MCF 10A (cell line): Measurements from ENCODE around the gene SSBP4. TPM values are rescaled to one million over a fixed set of nuclear protein-coding genes. Genes with fewer than 3 reads are reported as not detected.

Experiments used
- BruUV-seq: library from RNA; stranded (reverse); fragments of 400-500 nt; replicated peaks from 2 replicates; lab custom pipeline; 2021; lab: Mats Ljungman, UMichigan
- CTCF ChIA-PET: fragments of 300-600 bp; sonication (Branson Sonifier 250); formaldehyde crosslinking; extraction: SDS; loops from one replicate; lab custom pipeline; 2021; ENCODE audit warnings: antibody characterized with exemption, inconsistent platforms; lab: Yijun Ruan, JAX
- POLR2A ChIA-PET: fragments of 300-600, 350-650 bp; sonication (Branson Sonifier 250); formaldehyde crosslinking; extraction: SDS; loops from one replicate; lab custom pipeline; 2020; ENCODE audit warnings: antibody characterized with exemption, inconsistent platforms; lab: Yijun Ruan, JAX
- DNase-seq: peaks from one replicate; pipeline ENCODE4 v3.0.0-alpha.2; 2018; ENCODE audit not compliant: unreplicated experiment
- H3K27ac Mint-ChIP-seq: one replicate; pipeline ENCODE4 v1.8.0; 2022; ENCODE audit warnings: mild to moderate bottlenecking, low read depth, mixed read lengths; ENCODE audit not compliant: unreplicated experiment
- H3K27me3 Mint-ChIP-seq: one replicate; pipeline ENCODE4 v1.8.0; 2022; ENCODE audit warnings: mixed read lengths; ENCODE audit not compliant: insufficient read depth, unreplicated experiment
- H3K36me3 Mint-ChIP-seq: one replicate; pipeline ENCODE4 v1.8.0; 2022; ENCODE audit warnings: mild to moderate bottlenecking, moderate library complexity, mixed read lengths; ENCODE audit not compliant: insufficient read depth, unreplicated experiment
- H3K4me1 Mint-ChIP-seq: one replicate; pipeline ENCODE4 v1.8.0; 2022; ENCODE audit warnings: mixed read lengths; ENCODE audit not compliant: insufficient read depth, unreplicated experiment
- H3K4me3 Mint-ChIP-seq: one replicate; pipeline ENCODE4 v1.8.0; 2022; ENCODE audit warnings: mild to moderate bottlenecking, moderate library complexity, mixed read lengths; ENCODE audit not compliant: unreplicated experiment
- H3K9me3 Mint-ChIP-seq: one replicate; pipeline ENCODE4 v1.8.0; 2022; ENCODE audit warnings: mixed read lengths; ENCODE audit not compliant: unreplicated experiment
- CTCF ChIP-seq: fragments of 200-600 bp; IDR thresholded peaks from one replicate; pipeline ENCODE4 v1.8.0; 2022; ENCODE audit warnings: antibody characterized with exemption, mild to moderate bottlenecking; ENCODE audit not compliant: unreplicated experiment
- intact Hi-C: fragments of 100-400 bp; cut with micrococcal nuclease; formaldehyde crosslinking; loops from 2 replicates; pipeline ENCODE4 v1.14.1; 2022
- total RNA-seq: library from RNA; stranded (reverse); gene quantifications from 2 replicates; pipeline ENCODE4 v1.2.3, GENCODE V29; 2022

SSBP4 gene
- total RNA-seq, 1 experiment from 2014 or later, result 26.3 TPM

DNA sequence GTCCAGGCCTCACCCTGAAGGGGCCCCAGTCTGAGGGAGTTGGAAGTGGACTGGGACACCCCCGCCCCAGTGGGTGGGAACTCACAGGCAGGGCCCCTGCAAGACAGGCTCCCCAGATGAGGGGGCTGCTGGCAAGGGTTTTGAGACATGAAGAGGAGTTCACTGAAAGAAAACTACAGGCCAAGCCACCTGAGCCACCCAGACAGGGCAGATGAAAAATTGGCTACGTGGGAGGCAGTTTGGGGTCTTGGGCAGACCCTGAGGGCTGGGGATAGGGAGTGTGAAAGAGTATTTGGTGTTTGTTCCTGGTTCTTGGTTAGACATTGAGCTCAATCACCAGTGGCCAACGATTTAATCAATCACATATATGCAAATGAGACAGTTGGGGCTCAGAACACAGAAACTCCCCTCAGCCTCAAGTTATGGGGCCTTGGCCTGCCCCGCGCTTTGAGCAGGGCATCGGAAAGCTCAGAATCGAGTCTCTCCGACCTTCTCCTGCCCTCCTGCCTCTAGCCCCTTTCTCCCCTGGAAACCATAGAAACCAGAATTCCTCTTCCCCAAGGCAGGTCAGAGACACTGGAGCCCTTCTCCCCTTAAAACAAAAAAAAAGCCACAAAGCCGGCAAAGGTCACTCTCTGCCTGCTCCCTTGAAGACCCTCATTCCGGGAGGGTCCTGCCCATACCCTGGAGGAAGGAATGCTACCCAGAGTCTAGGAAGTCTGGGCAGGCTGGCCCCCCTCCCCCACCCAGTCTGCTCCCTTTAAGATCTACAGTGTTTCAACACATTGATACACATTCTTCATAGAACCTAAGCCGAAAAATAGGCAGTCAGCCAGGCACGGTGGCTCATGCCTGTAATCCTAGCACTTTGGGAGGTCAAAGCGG is 20.1 kb downstream of the SSBP4 start:
- ChIA-PET POLR2A (interaction anchor here (0.6 to 2.3 kb wide), 7 partner anchors 13 to 150 kb away, joined by 3 to 8 read pairs (median 4); partner anchors contain the start of genes FKBP8, LSM4, SSBP4 and UBA52), CTCF (interaction anchor here (0.6 to 3.7 kb wide), 4 partner anchors 12 to 476 kb away, joined by 3 to 25 read pairs (median 4); no protein-coding TSS in a partner anchor)
- no TSS peak for BruUV-seq
- H3K36me3 Mint-ChIP-seq, result peaks cover 41% of the 10 kb centered on the region
- peaks cover 8% of the 10 kb centered on the region for H3K9me3 Mint-ChIP-seq
- peak overlapping the region; percentile 19 for H3K27ac Mint-ChIP-seq
- intact Hi-C loops, result no loop called here
- DNase-seq, result peak; percentile 95
- peaks cover 33% of the 10 kb centered on the region for H3K4me1 Mint-ChIP-seq
- H3K4me3 Mint-ChIP-seq, result peak overlapping the region; percentile 35
- no peaks in the 10 kb centered on the region for H3K27me3 Mint-ChIP-seq
- TF ChIP-seq CTCF, result no peak

- ChIA-PET POLR2A (interaction anchor here (0.7 to 2.3 kb wide), 3 partner anchors 21 to 150 kb away, joined by 3 to 8 read pairs (median 8); partner anchors contain the start of genes SSBP4 and UBA52), CTCF (interaction anchor here (0.9 to 3.7 kb wide), 4 partner anchors 9 to 475 kb away, joined by 3 to 25 read pairs (median 3); no protein-coding TSS in a partner anchor)
- Mint-ChIP-seq H3K4me3 (no peak overlapping the region), H3K27me3 (no peaks in the 10 kb centered on the region), H3K36me3 (peaks cover 38% of the 10 kb centered on the region), H3K4me1 (peaks cover 33% of the 10 kb centered on the region), H3K9me3 (peaks cover 8% of the 10 kb centered on the region), H3K27ac (no peak overlapping the region)
- DNase-seq, result no peak
- intact Hi-C loops, result no loop called here
- no peak for TF ChIP-seq CTCF
- BruUV-seq, result no TSS peak
Observed at GRCh38 chr19:18439910-18440237, 20.7 kb downstream of the SSBP4 start.

- H3K4me3 Mint-ChIP-seq, result no peak overlapping the region
- BruUV-seq, result no TSS peak
- CTCF ChIA-PET, result interaction anchor here (0.5 to 3.7 kb wide), 6 partner anchors 8 to 475 kb away, joined by 3 to 25 read pairs (median 3); no protein-coding TSS in a partner anchor
Observed at GRCh38 chr19:18440415-18440877, 21.2 kb downstream of the SSBP4 start.

More at GRCh38 chr19:18440415-18440877, 21.2 kb downstream of the SSBP4 start:
- no peak overlapping the region for H3K27ac Mint-ChIP-seq
- no peaks in the 10 kb centered on the region for H3K27me3 Mint-ChIP-seq
- H3K4me1 Mint-ChIP-seq, result peaks cover 33% of the 10 kb centered on the region
- POLR2A ChIA-PET, result interaction anchor here (1.5 to 2.3 kb wide), 3 partner anchors 10 to 131 kb away, joined by 3 to 8 read pairs (median 8); partner anchors contain the start of genes SSBP4 and UBA52
- intact Hi-C loops, result no loop called here
- peaks cover 8% of the 10 kb centered on the region for H3K9me3 Mint-ChIP-seq
- H3K36me3 Mint-ChIP-seq, result peaks cover 38% of the 10 kb centered on the region
- peak; percentile 7 for TF ChIP-seq CTCF
- peak; percentile 31 for DNase-seq
